HepG2 (cell line): ENCODE results near the gene ZNF30. TPM values are rescaled to one million over a fixed set of nuclear protein-coding genes. Genes with fewer than 3 reads are reported as not detected.

Source experiments
- BCL6 ChIP-seq: IDR thresholded peaks from 2 replicates; pipeline ENCODE4 v1.6.1; 2016; ENCODE audit warnings: missing genetic modification reagents, missing compliant biosample characterization
- CBX1 ChIP-seq: IDR thresholded peaks from one replicate; pipeline ENCODE4 v1.6.1; 2016; ENCODE audit warnings: antibody characterized with exemption, low read depth
- MAFG ChIP-seq: sonication (generic); formaldehyde crosslinking; IDR thresholded peaks from 2 replicates; pipeline ENCODE4 v1.5.1; 2020; ENCODE audit warnings: mild to moderate bottlenecking, missing genetic modification reagents
- MBD4 ChIP-seq: IDR thresholded peaks from 2 replicates; pipeline ENCODE4 v1.6.1; 2012; ENCODE audit warnings: low read length, inconsistent platforms, borderline replicate concordance
- MED13 ChIP-seq: sonication (generic); formaldehyde crosslinking; IDR thresholded peaks from 2 replicates; pipeline ENCODE4 v1.5.0; 2020; ENCODE audit warnings: missing genetic modification reagents
- POLR2AphosphoS2 ChIP-seq: IDR thresholded peaks from 2 replicates; pipeline ENCODE4 v1.6.1; 2011; ENCODE audit warnings: low read depth, low read length, improper control_type of control experiment
- SETDB1 ChIP-seq: sonication (generic); formaldehyde crosslinking; IDR thresholded peaks from 2 replicates; pipeline ENCODE4 v1.5.1; 2020; ENCODE audit warnings: missing genetic modification reagents, mild to moderate bottlenecking, borderline replicate concordance
- SIN3B ChIP-seq: fragments of 150-350 bp; IDR thresholded peaks from 2 replicates; pipeline ENCODE4 v1.6.1; 2014; ENCODE audit warnings: low read length
- SRSF4 ChIP-seq: fragments of 200-400 bp; formaldehyde crosslinking; IDR thresholded peaks from one replicate; pipeline ENCODE4 v1.6.1; 2018; ENCODE audit warnings: mild to moderate bottlenecking, low read depth, low read length, moderate library complexity; ENCODE audit not compliant: poor library complexity, severe bottlenecking
- SSRP1 ChIP-seq: IDR thresholded peaks from 2 replicates; pipeline ENCODE4 v1.6.1; 2016; ENCODE audit warnings: control low read depth
- ZNF124 ChIP-seq: sonication (generic); formaldehyde crosslinking; IDR thresholded peaks from 2 replicates; pipeline ENCODE4 v1.4.0; 2020; ENCODE audit warnings: missing genetic modification reagents
- ZNF350 ChIP-seq: sonication (generic); formaldehyde crosslinking; IDR thresholded peaks from 2 replicates; pipeline ENCODE4 v1.4.0; 2020; ENCODE audit warnings: mild to moderate bottlenecking, low read depth, missing genetic modification reagents, borderline replicate concordance
- ZNF558 ChIP-seq: sonication (generic); formaldehyde crosslinking; IDR thresholded peaks from 2 replicates; pipeline ENCODE4 v1.9.0; 2022; ENCODE audit warnings: mild to moderate bottlenecking, missing genetic modification reagents, borderline replicate concordance
- ZNF841 ChIP-seq: sonication (generic); formaldehyde crosslinking; IDR thresholded peaks from 2 replicates; pipeline ENCODE4 v1.8.1; 2023; ENCODE audit warnings: missing genetic modification reagents, borderline replicate concordance
- polyA plus RNA-seq, 8 experiments: library from polyadenylated mRNA; depleted of rRNA in 3 of 8; stranded (reverse) in 7 of 8; unstranded in 1 of 8; fragments of >200 nt; fragmentation: Illumina TruSeq in 4 of 8; extraction: Trizol in 4 of 8; gene quantifications; 2 replicates each; pipeline versions ENCODE4 v1.2.1 to v1.2.3, GENCODE V29; 2011 to 2016; ENCODE audit warnings: low read depth in 4 of 8, missing spikeins in 1 of 8, mixed read lengths in 1 of 8; ENCODE audit not compliant: insufficient read depth in 1 of 8
- total RNA-seq, 5 experiments: library from RNA; depleted of rRNA; stranded (reverse); fragments of >200 nt; fragmentation: Illumina TruSeq; extraction: Trizol; gene quantifications; 2 replicates each; pipeline ENCODE4 v1.2.3, GENCODE V29; 2016; ENCODE audit warnings: low read depth in 1 of 5
- TF ChIP-seq, protein P1 (sequence below): sonication (generic); formaldehyde crosslinking; IDR thresholded peaks from 2 replicates; pipeline ENCODE4 v1.4.0; 2020; ENCODE audit warnings: missing genetic modification reagents
- TF ChIP-seq, protein P2 (sequence below): sonication (generic); formaldehyde crosslinking; IDR thresholded peaks from 2 replicates; pipeline ENCODE4 v1.4.0; 2020; ENCODE audit warnings: missing genetic modification reagents
- TF ChIP-seq, protein P3 (sequence below): sonication (generic); formaldehyde crosslinking; IDR thresholded peaks from 2 replicates; pipeline ENCODE4 v1.9.0; 2021; ENCODE audit warnings: missing genetic modification reagents, mild to moderate bottlenecking, borderline replicate concordance
- TF ChIP-seq, protein P4 (sequence below): sonication (generic); formaldehyde crosslinking; IDR thresholded peaks from 2 replicates; pipeline ENCODE4 v1.4.0; 2020; ENCODE audit warnings: mild to moderate bottlenecking, missing genetic modification reagents
- TF ChIP-seq, protein P5 (sequence below): sonication (generic); formaldehyde crosslinking; IDR thresholded peaks from 2 replicates; pipeline ENCODE4 v1.5.1; 2020; ENCODE audit warnings: missing genetic modification reagents, mild to moderate bottlenecking, borderline replicate concordance
- TF ChIP-seq, protein P6 (sequence below): sonication (generic); formaldehyde crosslinking; conservative IDR thresholded peaks from 2 replicates; pipeline ENCODE4 v1.5.0; 2020; ENCODE audit warnings: missing genetic modification reagents

Gene ZNF30
- total and polyA plus RNA-seq, 2 of the 13 experiments (the other 11 are each of a cell fraction or from before 2014, with no cell fraction given) = 2.3 to 4.4 TPM

DNA sequence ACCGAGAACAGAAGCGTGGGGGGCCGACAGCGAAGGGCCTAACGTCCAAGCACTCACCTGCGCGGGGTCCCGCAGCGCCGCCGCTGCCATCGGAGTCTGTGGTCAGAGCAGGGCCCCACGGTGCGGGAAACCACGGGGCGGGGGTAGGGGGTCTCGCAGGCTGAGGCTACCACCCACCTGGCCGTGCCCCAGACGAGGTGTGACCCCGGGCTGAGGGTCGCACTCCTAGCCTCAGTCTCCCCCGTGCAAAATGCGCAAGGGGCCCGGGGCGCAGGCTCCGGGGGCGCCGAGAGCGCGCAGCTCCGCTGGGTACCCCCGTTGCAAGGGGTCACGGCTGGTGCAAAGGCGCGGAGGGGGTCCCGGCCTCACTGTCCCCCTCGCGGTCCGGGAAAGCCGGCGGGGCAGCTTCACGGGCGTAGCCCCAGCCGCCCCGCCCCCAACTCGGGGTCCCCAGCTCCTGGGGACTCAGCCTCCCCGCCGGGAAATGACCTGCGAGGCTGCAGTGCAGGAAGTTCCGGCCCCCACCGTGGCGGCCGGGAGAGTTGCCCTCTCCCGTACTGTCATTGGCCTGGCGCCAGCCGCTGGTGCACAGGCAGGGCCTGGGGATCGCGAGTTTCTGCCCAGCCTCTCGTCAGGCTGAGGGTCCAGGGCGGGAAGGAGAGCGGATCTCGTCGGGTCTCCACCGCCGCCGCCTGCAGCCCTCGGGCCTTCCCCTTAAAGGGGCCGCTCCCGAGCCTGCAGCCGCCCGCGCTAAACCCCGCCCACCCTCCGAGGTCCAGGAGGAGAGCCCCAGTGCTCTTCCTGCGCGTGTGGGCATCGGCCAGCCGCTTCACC lies 37.1 kb downstream of the ZNF30 start, which contains the start of gene ZNF792 (continued):
- TF ChIP-seq, protein P1, sequence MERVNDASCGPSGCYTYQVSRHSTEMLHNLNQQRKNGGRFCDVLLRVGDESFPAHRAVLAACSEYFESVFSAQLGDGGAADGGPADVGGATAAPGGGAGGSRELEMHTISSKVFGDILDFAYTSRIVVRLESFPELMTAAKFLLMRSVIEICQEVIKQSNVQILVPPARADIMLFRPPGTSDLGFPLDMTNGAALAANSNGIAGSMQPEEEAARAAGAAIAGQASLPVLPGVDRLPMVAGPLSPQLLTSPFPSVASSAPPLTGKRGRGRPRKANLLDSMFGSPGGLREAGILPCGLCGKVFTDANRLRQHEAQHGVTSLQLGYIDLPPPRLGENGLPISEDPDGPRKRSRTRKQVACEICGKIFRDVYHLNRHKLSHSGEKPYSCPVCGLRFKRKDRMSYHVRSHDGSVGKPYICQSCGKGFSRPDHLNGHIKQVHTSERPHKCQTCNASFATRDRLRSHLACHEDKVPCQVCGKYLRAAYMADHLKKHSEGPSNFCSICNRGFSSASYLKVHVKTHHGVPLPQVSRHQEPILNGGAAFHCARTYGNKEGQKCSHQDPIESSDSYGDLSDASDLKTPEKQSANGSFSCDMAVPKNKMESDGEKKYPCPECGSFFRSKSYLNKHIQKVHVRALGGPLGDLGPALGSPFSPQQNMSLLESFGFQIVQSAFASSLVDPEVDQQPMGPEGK (CRISPR knock-in tag) = peak; percentile 94
- TF ChIP-seq, protein P2, sequence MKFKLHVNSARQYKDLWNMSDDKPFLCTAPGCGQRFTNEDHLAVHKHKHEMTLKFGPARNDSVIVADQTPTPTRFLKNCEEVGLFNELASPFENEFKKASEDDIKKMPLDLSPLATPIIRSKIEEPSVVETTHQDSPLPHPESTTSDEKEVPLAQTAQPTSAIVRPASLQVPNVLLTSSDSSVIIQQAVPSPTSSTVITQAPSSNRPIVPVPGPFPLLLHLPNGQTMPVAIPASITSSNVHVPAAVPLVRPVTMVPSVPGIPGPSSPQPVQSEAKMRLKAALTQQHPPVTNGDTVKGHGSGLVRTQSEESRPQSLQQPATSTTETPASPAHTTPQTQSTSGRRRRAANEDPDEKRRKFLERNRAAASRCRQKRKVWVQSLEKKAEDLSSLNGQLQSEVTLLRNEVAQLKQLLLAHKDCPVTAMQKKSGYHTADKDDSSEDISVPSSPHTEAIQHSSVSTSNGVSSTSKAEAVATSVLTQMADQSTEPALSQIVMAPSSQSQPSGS (CRISPR knock-in tag) = no peak
- no peak for TF ChIP-seq SRSF4
- TF ChIP-seq, protein P3, sequence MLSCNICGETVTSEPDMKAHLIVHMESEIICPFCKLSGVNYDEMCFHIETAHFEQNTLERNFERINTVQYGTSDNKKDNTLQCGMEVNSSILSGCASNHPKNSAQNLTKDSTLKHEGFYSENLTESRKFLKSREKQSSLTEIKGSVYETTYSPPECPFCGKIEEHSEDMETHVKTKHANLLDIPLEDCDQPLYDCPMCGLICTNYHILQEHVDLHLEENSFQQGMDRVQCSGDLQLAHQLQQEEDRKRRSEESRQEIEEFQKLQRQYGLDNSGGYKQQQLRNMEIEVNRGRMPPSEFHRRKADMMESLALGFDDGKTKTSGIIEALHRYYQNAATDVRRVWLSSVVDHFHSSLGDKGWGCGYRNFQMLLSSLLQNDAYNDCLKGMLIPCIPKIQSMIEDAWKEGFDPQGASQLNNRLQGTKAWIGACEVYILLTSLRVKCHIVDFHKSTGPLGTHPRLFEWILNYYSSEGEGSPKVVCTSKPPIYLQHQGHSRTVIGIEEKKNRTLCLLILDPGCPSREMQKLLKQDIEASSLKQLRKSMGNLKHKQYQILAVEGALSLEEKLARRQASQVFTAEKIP (CRISPR knock-in tag) = no peak
- no peak for TF ChIP-seq ZNF841 (CRISPR knock-in tag)
- TF ChIP-seq ZNF350 (CRISPR knock-in tag) = no peak
- no peak for TF ChIP-seq MAFG (CRISPR knock-in tag)
- TF ChIP-seq MBD4 = no peak
- no peak for TF ChIP-seq SSRP1 (CRISPR knock-in tag)
- no peak for TF ChIP-seq POLR2AphosphoS2
- 0 out of 2 replicates have a peak, but pooled peaks have one; percentile 34 for TF ChIP-seq ZNF124
- TF ChIP-seq CBX1 = no peak
- TF ChIP-seq ZNF558 (CRISPR knock-in tag) = no peak
- TF ChIP-seq, protein P4, sequence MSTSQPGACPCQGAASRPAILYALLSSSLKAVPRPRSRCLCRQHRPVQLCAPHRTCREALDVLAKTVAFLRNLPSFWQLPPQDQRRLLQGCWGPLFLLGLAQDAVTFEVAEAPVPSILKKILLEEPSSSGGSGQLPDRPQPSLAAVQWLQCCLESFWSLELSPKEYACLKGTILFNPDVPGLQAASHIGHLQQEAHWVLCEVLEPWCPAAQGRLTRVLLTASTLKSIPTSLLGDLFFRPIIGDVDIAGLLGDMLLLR = no peak
- TF ChIP-seq SIN3B = no peak
- TF ChIP-seq, protein P5, sequence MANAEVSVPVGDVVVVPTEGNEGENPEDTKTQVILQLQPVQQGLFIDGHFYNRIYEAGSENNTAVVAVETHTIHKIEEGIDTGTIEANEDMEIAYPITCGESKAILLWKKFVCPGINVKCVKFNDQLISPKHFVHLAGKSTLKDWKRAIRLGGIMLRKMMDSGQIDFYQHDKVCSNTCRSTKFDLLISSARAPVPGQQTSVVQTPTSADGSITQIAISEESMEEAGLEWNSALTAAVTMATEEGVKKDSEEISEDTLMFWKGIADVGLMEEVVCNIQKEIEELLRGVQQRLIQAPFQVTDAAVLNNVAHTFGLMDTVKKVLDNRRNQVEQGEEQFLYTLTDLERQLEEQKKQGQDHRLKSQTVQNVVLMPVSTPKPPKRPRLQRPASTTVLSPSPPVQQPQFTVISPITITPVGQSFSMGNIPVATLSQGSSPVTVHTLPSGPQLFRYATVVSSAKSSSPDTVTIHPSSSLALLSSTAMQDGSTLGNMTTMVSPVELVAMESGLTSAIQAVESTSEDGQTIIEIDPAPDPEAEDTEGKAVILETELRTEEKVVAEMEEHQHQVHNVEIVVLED (CRISPR knock-in tag) = no peak; the same call in 1 of the 2 replicates
- TF ChIP-seq, protein P6, sequence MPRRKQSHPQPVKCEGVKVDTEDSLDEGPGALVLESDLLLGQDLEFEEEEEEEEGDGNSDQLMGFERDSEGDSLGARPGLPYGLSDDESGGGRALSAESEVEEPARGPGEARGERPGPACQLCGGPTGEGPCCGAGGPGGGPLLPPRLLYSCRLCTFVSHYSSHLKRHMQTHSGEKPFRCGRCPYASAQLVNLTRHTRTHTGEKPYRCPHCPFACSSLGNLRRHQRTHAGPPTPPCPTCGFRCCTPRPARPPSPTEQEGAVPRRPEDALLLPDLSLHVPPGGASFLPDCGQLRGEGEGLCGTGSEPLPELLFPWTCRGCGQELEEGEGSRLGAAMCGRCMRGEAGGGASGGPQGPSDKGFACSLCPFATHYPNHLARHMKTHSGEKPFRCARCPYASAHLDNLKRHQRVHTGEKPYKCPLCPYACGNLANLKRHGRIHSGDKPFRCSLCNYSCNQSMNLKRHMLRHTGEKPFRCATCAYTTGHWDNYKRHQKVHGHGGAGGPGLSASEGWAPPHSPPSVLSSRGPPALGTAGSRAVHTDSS = no peak
- TF ChIP-seq MED13 (CRISPR knock-in tag) = no peak
- peak; percentile 47; the same call in 1 of the 2 replicates for TF ChIP-seq SETDB1 (CRISPR knock-in tag)
- TF ChIP-seq BCL6 (CRISPR knock-in tag) = 0 out of 2 replicates have a peak, but pooled peaks have one; percentile 15
